ENCODE results near the gene PRKCI.

PRKCI gene

DNA sequence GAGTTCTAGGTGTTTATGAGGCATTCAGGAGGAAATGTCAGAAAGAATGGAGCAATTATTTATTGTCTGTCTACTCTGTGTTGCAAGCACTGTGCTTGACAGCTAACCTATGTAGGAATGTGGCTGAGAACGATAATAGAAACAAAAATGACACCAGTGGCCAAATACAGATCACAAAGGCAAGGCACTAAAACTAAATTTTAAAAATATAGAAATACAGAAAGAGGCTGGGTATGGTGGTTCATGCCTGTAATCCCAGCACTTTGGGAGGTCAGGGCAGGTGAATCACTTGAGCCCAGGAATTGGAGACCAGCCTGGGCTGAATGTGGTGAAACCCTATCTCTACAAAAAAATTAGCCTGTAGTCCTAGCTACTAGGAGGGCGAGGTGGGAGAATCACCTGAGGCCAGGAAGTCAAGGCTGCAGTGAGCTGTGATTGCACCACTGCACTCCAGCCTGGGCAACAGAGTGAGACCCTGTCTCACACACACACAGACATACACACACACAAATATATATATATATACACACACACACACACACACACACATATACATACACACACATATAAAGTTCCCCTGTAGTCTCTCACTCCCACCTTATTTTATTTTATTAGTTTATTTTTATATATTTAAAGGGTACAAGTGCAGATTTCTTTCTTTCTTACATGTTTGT is 6.0 kb downstream of the PRKCI start:
- Histone ChIP-seq H3K9ac (ENCODE audit: insufficient read length, low read depth) (no peak overlapping the region), H3K9me3 (ENCODE audit: insufficient read depth, low read length) (no peaks in the 10 kb centered on the region), H3K27me3 (ENCODE audit: insufficient read depth, insufficient read length) (no peaks in the 10 kb centered on the region), H3K4me3 (ENCODE audit: insufficient read length, low read depth) (no peak overlapping the region), H3K4me1 (ENCODE audit: insufficient read depth, insufficient read length) (no peaks in the 10 kb centered on the region), H3K36me3 (ENCODE audit: insufficient read depth, insufficient read length, low read length) (peaks cover 3% of the 10 kb centered on the region)
- TF ChIP-seq ZNF274 (IDR thresholded peaks at IDR 0.05; ENCODE audit: low read depth, low read length) (no peak), SUZ12 (IDR thresholded peaks at IDR 0.05; ENCODE audit: extremely low read depth, insufficient read depth, insufficient read length) (no peak), YY1 (IDR thresholded peaks at IDR 0.05; ENCODE audit: insufficient read depth, insufficient read length) (no peak)
- no peak for DNase-seq (ENCODE audit: low read depth, low spot score)

DNA sequence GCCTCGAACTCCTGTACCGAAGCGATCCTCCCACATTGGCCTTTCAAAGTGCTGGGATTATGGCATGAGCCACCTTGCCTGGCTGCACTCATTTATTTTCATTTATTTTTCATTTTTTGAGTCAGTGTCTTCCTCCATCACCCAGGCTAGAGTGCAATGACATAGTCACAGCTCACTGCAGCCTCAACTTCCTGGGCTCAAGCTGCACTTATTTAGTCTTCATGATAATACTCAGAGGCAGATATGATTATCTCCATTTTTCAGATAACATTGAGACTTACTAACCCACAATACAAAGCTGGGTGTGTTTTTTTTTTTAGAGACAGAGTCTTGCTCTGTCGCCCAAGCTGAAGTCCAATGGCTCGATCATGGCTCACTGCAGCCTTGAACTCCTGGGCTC is 10.0 kb downstream of the PRKCI start:
- DNase-seq (ENCODE audit: low read depth, low spot score) = no peak
- Histone ChIP-seq H3K9me3 (ENCODE audit: insufficient read depth, low read length) (no peaks in the 10 kb centered on the region), H3K4me1 (ENCODE audit: insufficient read depth, insufficient read length) (no peaks in the 10 kb centered on the region), H3K4me3 (ENCODE audit: insufficient read length, low read depth) (no peak overlapping the region), H3K36me3 (ENCODE audit: insufficient read depth, insufficient read length, low read length) (peaks cover 21% of the 10 kb centered on the region), H3K27me3 (ENCODE audit: insufficient read depth, insufficient read length) (no peaks in the 10 kb centered on the region), H3K9ac (ENCODE audit: insufficient read length, low read depth) (no peak overlapping the region)
- no peak for TF ChIP-seq SUZ12 (IDR thresholded peaks at IDR 0.05; ENCODE audit: extremely low read depth, insufficient read depth, insufficient read length)
- TF ChIP-seq ZNF274 (IDR thresholded peaks at IDR 0.05; ENCODE audit: low read depth, low read length) = no peak
- no peak for TF ChIP-seq YY1 (IDR thresholded peaks at IDR 0.05; ENCODE audit: insufficient read depth, insufficient read length)

DNA sequence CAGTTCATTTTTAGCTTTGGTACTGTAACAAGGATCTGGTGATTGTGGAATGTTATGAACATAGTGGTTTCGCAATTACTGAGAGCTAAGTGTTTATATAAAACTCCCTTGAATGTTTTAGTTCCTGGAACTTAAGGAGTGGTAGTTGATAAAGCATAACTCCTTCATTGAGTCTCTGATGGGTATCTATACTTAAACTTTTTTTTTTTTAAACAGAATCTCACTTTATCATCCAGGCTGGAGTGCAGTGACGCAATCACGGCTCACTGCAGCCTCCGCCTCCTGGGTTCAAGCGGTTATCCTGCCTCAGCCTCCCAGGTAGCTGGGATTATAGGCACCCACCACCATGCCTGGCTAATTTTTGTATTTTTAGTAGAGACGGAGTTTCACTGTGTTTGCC is 11.3 kb downstream of the PRKCI start:
- Histone ChIP-seq H3K4me1 (ENCODE audit: insufficient read depth, insufficient read length) (no peaks in the 10 kb centered on the region), H3K27me3 (ENCODE audit: insufficient read depth, insufficient read length) (no peaks in the 10 kb centered on the region), H3K4me3 (ENCODE audit: insufficient read length, low read depth) (no peak overlapping the region), H3K9me3 (ENCODE audit: insufficient read depth, low read length) (no peaks in the 10 kb centered on the region), H3K36me3 (ENCODE audit: insufficient read depth, insufficient read length, low read length) (peaks cover 31% of the 10 kb centered on the region), H3K9ac (ENCODE audit: insufficient read length, low read depth) (no peak overlapping the region)
- no peak for DNase-seq (ENCODE audit: low read depth, low spot score)
- no peak for TF ChIP-seq ZNF274 (IDR thresholded peaks at IDR 0.05; ENCODE audit: low read depth, low read length)

DNA sequence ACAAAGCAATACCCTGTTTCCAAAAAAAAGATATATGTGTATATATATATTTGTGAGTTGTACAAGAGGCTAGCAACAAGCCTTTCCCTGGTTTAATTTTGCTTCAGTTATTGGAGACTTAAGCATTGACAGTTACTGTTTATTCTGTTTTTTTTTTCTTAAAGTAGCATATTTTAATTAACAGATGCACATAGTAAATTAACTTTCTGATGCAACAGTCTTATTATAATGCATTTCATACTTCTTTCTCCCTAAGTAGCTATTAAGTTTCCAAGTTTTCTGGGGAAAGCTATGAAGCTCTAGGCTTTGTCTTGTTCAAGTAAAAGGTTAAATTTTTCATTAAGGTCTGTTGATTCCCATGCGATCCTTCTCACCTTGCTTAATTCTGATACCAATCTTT is 17.9 kb downstream of the PRKCI start:
- Histone ChIP-seq H3K9me3 (ENCODE audit: insufficient read depth, low read length) (no peaks in the 10 kb centered on the region), H3K4me1 (ENCODE audit: insufficient read depth, insufficient read length) (no peaks in the 10 kb centered on the region), H3K9ac (ENCODE audit: insufficient read length, low read depth) (no peak overlapping the region), H3K27me3 (ENCODE audit: insufficient read depth, insufficient read length) (no peaks in the 10 kb centered on the region), H3K4me3 (ENCODE audit: insufficient read length, low read depth) (no peak overlapping the region), H3K36me3 (ENCODE audit: insufficient read depth, insufficient read length, low read length) (peaks cover 49% of the 10 kb centered on the region)
- no peak for DNase-seq (ENCODE audit: low read depth, low spot score)
- no peak for TF ChIP-seq YY1 (IDR thresholded peaks at IDR 0.05; ENCODE audit: insufficient read depth, insufficient read length)
- TF ChIP-seq SUZ12 (IDR thresholded peaks at IDR 0.05; ENCODE audit: extremely low read depth, insufficient read depth, insufficient read length) = no peak
- no peak for TF ChIP-seq ZNF274 (IDR thresholded peaks at IDR 0.05; ENCODE audit: low read depth, low read length)

DNA sequence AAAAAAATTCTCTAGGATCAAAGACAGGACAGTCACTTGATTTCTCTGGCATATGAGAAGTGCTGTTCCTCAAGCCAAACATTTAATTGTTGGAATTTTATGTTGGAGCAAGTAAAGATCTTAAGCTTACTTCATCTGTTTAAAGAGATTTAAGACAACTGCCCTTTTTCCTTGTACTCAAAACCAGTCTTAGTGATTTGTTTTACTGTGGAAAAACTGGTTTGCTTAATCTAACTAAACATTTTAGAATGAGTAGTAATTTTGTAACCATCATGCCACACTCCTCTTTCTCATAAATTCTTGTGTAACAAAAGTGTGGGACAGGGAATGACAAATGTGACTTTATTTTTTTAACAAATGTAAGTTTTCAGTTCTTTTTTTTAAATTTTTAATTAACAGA is 18.4 kb downstream of the PRKCI start:
- H3K9ac ChIP-seq (ENCODE audit: insufficient read length, low read depth) = no peak overlapping the region
- H3K4me3 ChIP-seq (ENCODE audit: insufficient read length, low read depth) = no peak overlapping the region
- H3K27me3 ChIP-seq (ENCODE audit: insufficient read depth, insufficient read length) = no peaks in the 10 kb centered on the region
- peaks cover 48% of the 10 kb centered on the region for H3K36me3 ChIP-seq (ENCODE audit: insufficient read depth, insufficient read length, low read length)
- H3K9me3 ChIP-seq (ENCODE audit: insufficient read depth, low read length) = no peaks in the 10 kb centered on the region
- TF ChIP-seq YY1 (IDR thresholded peaks at IDR 0.05; ENCODE audit: insufficient read depth, insufficient read length) (no peak), SUZ12 (IDR thresholded peaks at IDR 0.05; ENCODE audit: extremely low read depth, insufficient read depth, insufficient read length) (no peak), ZNF274 (IDR thresholded peaks at IDR 0.05; ENCODE audit: low read depth, low read length) (no peak)
- no peak for DNase-seq (ENCODE audit: low read depth, low spot score)
- H3K4me1 ChIP-seq (ENCODE audit: insufficient read depth, insufficient read length) = no peaks in the 10 kb centered on the region

DNA sequence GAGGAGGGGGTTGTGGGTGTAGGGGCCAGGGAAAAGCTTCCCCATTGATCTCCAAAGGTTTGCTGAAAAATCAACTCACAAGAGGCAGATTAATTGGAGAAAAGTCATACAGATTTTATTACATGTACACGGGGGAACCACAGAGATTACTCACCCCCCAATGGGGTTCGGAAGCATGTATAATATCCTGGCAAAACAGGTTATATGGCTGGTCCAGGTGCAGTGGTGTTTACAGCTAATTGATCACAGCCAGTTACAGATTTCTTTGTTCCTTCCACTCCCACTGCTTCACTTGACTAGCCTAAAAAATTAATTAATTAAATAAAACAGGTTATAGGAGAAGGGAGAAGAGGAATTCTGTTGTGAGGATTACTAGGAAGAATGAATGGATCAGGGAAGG is 22.4 kb downstream of the PRKCI start:
- Histone ChIP-seq H3K9ac (ENCODE audit: insufficient read length, low read depth) (no peak overlapping the region), H3K4me1 (ENCODE audit: insufficient read depth, insufficient read length) (no peaks in the 10 kb centered on the region), H3K4me3 (ENCODE audit: insufficient read length, low read depth) (no peak overlapping the region), H3K36me3 (ENCODE audit: insufficient read depth, insufficient read length, low read length) (peaks cover 28% of the 10 kb centered on the region), H3K9me3 (ENCODE audit: insufficient read depth, low read length) (no peaks in the 10 kb centered on the region), H3K27me3 (ENCODE audit: insufficient read depth, insufficient read length) (no peaks in the 10 kb centered on the region)
- no peak for DNase-seq (ENCODE audit: low read depth, low spot score)
- TF ChIP-seq YY1 (IDR thresholded peaks at IDR 0.05; ENCODE audit: insufficient read depth, insufficient read length) (no peak), SUZ12 (IDR thresholded peaks at IDR 0.05; ENCODE audit: extremely low read depth, insufficient read depth, insufficient read length) (no peak)

DNA sequence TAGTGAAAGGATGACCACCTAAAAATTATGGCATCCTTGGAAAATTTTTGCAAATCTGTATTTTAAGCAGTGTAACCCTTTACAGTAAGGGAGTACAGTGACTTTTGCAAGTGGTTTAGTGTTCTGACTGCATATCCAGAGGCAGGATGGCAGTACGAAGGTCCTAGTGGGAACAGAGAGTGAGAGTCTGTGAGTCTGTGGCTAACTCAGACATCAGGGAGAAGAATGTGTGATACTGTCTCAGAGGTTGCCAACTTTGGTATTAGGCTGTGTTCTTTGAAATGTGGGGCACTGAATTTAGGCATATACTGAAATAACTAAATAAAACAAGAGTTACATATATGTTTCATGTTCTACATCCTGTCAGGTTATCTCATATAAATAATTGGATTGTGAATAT is 25.7 kb downstream of the PRKCI start:
- no peaks in the 10 kb centered on the region for H3K27me3 ChIP-seq (ENCODE audit: insufficient read depth, insufficient read length)
- H3K36me3 ChIP-seq (ENCODE audit: insufficient read depth, insufficient read length, low read length) = peaks cover 24% of the 10 kb centered on the region
- no peak for TF ChIP-seq SUZ12 (IDR thresholded peaks at IDR 0.05; ENCODE audit: extremely low read depth, insufficient read depth, insufficient read length)
- no peak for TF ChIP-seq YY1 (IDR thresholded peaks at IDR 0.05; ENCODE audit: insufficient read depth, insufficient read length)
- no peak for TF ChIP-seq ZNF274 (IDR thresholded peaks at IDR 0.05; ENCODE audit: low read depth, low read length)
- no peak overlapping the region for H3K9ac ChIP-seq (ENCODE audit: insufficient read length, low read depth)
- H3K4me3 ChIP-seq (ENCODE audit: insufficient read length, low read depth) = no peak overlapping the region
- H3K4me1 ChIP-seq (ENCODE audit: insufficient read depth, insufficient read length) = no peaks in the 10 kb centered on the region
- H3K9me3 ChIP-seq (ENCODE audit: insufficient read depth, low read length) = no peaks in the 10 kb centered on the region
- no peak for DNase-seq (ENCODE audit: low read depth, low spot score)

All from NT2/D1 (cell line).